GM12865 (cell line): ENCODE results near the gene B4GALT3.
A peak's percentile ranks its signal among the peaks of the same experiment; 100 is the strongest.

Experiments used
- DNase-seq: peaks from one replicate; pipeline ENCODE4 v3.0.0; 2010; ENCODE audit warnings: low read depth
- H3K4me3 ChIP-seq: 2 replicates; pipeline ENCODE4 v1.5.1; 2011; ENCODE audit warnings: mild to moderate bottlenecking, low read depth, low read length, control low read depth
- TF ChIP-seq, protein P1 (sequence below): IDR thresholded peaks from 2 replicates; pipeline ENCODE4 v1.5.1; 2011; ENCODE audit warnings: low read length, control low read depth, low read depth, inconsistent platforms; ENCODE audit not compliant: insufficient read depth; ENCODE audit errors: missing control alignments

B4GALT3 gene

DNA sequence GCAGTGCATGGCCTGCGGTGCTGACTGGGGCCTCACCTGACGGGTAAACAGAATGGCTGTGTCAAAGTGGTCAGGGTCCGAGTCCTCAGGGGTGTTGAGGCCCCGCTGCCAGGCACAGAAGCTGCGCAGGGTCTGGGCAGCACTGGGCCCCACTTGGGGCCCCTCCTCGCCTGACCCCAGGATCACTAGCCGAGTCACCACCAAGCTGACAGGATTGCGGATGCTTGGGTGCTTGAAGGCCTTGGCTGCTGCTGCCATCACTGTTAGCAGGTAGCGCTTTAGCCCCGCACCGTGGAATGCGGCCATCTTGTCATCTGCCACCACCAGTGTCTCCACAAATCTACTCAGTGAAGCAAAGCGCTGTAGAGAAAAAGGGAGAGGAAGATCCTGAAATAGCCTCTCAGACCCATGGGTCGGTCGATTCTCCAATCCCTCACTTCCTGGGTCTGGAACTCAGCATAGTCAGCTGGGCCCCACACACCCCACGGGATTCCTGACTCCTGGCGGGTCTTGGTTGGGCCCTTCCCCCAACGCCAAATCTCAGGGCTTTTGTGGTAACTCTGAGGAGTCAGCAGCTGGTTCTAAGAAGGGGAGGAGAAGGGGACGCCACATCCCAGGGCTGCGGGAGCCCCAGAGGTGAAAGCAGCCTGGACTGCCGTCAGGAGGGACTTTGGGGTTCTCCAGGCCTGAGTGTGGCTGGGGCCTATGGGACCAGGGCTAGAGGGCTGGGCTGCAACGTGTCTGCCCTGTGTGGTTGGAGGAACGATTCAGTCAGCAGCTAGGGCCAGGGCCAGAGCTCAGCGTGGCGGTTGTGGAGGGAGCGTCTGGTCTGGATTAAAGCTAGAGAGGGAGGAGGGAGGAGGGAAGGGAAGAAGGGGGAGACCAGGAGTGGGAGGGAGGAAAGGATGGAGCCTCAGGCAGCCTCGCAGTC is 19.5 kb upstream of the B4GALT3 start:
- TF ChIP-seq, protein P1, sequence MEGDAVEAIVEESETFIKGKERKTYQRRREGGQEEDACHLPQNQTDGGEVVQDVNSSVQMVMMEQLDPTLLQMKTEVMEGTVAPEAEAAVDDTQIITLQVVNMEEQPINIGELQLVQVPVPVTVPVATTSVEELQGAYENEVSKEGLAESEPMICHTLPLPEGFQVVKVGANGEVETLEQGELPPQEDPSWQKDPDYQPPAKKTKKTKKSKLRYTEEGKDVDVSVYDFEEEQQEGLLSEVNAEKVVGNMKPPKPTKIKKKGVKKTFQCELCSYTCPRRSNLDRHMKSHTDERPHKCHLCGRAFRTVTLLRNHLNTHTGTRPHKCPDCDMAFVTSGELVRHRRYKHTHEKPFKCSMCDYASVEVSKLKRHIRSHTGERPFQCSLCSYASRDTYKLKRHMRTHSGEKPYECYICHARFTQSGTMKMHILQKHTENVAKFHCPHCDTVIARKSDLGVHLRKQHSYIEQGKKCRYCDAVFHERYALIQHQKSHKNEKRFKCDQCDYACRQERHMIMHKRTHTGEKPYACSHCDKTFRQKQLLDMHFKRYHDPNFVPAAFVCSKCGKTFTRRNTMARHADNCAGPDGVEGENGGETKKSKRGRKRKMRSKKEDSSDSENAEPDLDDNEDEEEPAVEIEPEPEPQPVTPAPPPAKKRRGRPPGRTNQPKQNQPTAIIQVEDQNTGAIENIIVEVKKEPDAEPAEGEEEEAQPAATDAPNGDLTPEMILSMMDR = no peak
- H3K4me3 ChIP-seq = no peak overlapping the region
- DNase-seq = no peak

DNA sequence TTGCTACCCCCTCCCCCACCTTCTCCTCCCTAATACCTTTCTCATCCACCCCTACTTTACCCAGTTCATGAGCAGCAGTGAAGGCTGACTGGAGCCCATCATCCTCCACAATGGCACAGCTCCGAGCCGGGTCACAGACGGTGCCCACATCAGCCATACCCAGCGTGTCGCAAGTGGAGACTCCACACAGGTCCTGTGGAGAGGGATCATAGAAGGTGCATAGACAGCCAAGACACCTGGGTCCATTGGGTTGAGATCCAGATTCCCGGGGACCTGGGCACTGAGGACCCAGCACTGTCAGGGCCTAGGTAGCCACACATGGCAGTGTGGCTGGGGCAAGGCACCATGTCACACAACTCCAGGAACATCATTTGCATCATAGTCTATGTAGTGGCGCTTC is 18.8 kb upstream of the B4GALT3 start:
- no peak overlapping the region for H3K4me3 ChIP-seq
- TF ChIP-seq, protein P1 = no peak
- no peak for DNase-seq

DNA sequence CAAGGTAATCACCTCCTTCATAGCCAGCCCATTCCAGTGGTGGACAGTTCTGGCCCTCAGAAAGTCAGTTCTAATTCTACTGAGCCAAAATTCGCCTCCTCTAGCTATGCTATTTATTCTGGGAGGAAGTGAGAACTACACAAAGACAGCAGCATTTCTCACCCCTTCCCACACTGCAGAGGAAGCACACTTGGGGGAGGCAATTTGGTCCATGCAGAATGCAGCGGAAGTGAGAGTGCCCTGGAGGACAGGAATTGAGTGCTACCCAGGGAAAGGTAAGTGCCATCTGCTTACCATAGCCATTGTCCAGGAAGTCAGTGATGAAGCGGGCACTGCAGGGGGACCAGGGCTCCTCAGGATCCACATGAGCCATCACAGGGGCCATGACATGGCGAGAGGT is 17.9 kb upstream of the B4GALT3 start:
- DNase-seq = peak; percentile 68
- no peak overlapping the region for H3K4me3 ChIP-seq
- TF ChIP-seq, protein P1 = no peak

DNA sequence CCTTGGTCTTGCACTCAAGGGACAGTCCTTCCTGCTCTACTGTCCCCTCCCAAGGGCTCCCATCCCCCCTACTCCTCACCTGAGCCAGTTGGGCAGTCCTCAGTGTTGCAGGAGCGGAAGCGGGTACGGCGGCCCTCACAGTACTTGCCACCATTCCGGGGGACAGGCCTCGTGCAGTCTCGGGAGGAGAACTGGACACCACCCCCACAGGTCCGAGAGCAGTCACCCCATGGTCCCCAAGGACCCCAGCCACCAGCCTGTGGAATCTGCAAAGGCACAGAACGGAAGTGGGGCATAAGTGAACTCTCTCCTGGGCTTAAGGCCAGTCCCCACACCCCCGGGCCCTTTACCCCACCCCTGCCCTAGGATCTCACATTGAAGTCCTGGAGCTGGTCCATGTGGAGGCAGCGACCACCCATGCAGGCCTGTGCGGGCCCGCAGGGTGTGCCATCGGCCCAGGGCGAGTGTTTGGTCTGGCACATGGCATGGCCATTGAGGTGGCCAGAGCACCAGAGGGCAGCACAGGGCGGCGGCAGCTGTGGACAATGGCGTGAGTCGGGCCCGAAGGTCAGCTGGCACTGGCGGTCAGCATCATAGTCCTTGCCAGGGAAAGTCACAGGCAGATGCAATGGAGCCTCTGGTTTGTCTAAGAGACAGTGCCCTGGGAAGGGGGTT is 16.4 kb upstream of the B4GALT3 start:
- no peak overlapping the region for H3K4me3 ChIP-seq
- no peak for DNase-seq
- TF ChIP-seq, protein P1 = no peak

DNA sequence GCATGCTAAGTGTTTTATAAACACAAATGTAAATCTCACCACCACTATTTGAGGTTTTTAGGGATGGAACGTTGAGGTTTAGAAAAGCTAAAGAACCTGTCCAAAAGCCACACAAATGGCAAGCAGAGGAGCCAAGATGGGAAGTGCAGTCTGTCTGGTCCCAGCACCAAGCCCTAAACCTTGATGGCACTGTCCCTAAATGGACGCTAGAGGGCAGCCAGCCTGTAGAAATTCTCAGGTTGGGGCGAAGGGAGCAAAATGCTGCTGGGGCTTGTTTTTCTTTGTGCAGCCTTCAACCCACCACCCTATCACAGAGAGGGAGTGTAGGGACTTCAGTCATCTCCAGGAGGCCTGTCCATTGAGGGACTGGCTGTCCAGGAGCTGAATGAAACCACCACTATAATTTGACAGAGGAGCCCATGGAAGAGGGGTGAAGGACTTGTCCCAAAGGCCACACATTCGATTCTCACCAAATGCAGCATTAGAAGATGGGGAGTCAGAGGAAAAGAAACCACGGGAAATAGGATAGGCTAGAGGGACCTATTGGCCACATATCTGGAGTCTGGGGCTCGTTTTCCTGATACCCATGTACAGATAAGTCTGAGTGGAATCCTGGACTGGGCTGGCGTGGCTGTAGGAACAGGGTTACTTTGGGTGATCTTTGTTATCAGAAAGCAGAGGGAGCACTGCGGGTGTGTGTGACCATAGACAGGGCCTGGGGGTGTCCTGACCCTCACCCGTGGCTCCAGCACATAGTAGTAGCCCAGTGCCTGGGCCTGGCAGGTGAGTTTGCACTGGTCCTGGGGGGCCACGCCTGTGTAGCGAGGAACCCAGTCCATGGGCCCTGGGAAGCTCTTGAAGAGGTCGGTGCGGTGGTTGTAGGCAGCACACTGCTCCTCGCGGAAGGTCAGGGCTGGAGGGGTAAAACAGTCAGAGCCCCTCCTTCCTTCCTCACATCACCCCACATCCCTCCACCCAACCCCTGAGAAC is 15.5 kb upstream of the B4GALT3 start:
- TF ChIP-seq, protein P1 = peak; percentile 96
- DNase-seq = peak; percentile 86
- H3K4me3 ChIP-seq = no peak overlapping the region

DNA sequence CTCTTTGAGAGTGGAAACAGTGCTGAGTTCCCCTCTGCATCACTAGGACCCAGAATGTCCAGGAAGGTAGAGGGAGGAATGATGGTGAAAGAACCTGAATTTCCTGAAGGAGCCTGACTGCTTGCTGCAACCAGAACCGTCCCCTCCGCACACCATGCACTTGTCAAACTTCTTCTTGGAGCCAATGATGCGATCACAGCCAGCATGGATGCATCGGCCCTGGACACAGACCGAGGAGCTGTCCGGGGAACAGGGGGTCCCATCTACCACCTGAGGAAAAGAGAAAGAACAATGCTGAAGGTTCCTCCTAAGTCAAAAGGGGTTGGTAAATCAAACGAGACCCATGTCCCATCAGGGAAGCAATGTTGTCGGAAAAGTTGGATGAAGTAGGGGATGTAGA is 14.7 kb upstream of the B4GALT3 start:
- H3K4me3 ChIP-seq = no peak overlapping the region
- TF ChIP-seq, protein P1 = no peak
- DNase-seq = no peak
